ENCODE measurements around the gene ERV3-1. TPM values are rescaled to one million over a fixed set of nuclear protein-coding genes. Genes with fewer than 3 reads are reported as not detected.
"Not testable (repeated sequence)": the region's sequence is repeated elsewhere in the genome, so short reads cannot be mapped to it uniquely, and the experiment has no call there.

The ERV3-1 gene
- total and polyA plus RNA-seq, 4 donors, result 6.0 to 168 (median 15.1) TPM

- not testable (repeated sequence) for ATAC-seq (ENCODE audit: insufficient read depth, low FRiP score)
Observed at GRCh38 chr7:65025023-65025422, 18.5 kb upstream of the ERV3-1 start.

GRCh38 chr7:65020978-65021377 lies 14.5 kb upstream of the ERV3-1 start:
- not testable (repeated sequence) for H3K4me3 ChIP-seq; H3K27me3 ChIP-seq (ENCODE audit: control insufficient read depth in 3 of 3, insufficient read depth in 3 of 3, low read length in 2 of 3); H3K9me3 ChIP-seq (ENCODE audit: control insufficient read depth in 4 of 4, insufficient read depth in 3 of 4, low read length in 3 of 4); H3K27ac ChIP-seq (ENCODE audit: low read depth in 1 of 2, low read length in 1 of 2); H3K4me1 ChIP-seq (ENCODE audit: control insufficient read depth in 5 of 5, insufficient read depth in 5 of 5, low read length in 5 of 5); H3K36me3 ChIP-seq (ENCODE audit: control insufficient read depth in 4 of 4, insufficient read depth in 4 of 4, low read length in 4 of 4); H3K9ac ChIP-seq (ENCODE audit: insufficient read depth in 1 of 2, low read length in 2 of 2)
- ATAC-seq (ENCODE audit: insufficient read depth, low FRiP score) (peak; percentile 79), DNase-seq (peak; percentile 59 to 85 (median 64))
- WGBS, 2 donors, result 94% methylated on average over 2 of the region's 3 CpGs; no CpG with 5 or more reads in 1 of the 2 donors

More at GRCh38 chr7:65025023-65025422, 18.5 kb upstream of the ERV3-1 start:
- H3K4me3 ChIP-seq; H3K27ac ChIP-seq (ENCODE audit: low read depth in 1 of 2, low read length in 1 of 2); DNase-seq; H3K36me3 ChIP-seq (ENCODE audit: control insufficient read depth in 4 of 4, insufficient read depth in 4 of 4, low read length in 4 of 4); H3K27me3 ChIP-seq (ENCODE audit: control insufficient read depth in 3 of 3, insufficient read depth in 3 of 3, low read length in 2 of 3); H3K9ac ChIP-seq (ENCODE audit: insufficient read depth in 1 of 2, low read length in 2 of 2); H3K4me1 ChIP-seq (ENCODE audit: control insufficient read depth in 5 of 5, insufficient read depth in 5 of 5, low read length in 5 of 5); H3K9me3 ChIP-seq (ENCODE audit: control insufficient read depth in 4 of 4, insufficient read depth in 3 of 4, low read length in 3 of 4): not testable (repeated sequence)

GRCh38 chr7:65009881-65010280 lies 3.4 kb upstream of the ERV3-1 start:
- H3K4me3 ChIP-seq; ATAC-seq (ENCODE audit: insufficient read depth, low FRiP score); H3K27ac ChIP-seq (ENCODE audit: low read depth in 1 of 2, low read length in 1 of 2); H3K36me3 ChIP-seq (ENCODE audit: control insufficient read depth in 4 of 4, insufficient read depth in 4 of 4, low read length in 4 of 4); H3K9me3 ChIP-seq (ENCODE audit: control insufficient read depth in 4 of 4, insufficient read depth in 3 of 4, low read length in 3 of 4); H3K9ac ChIP-seq (ENCODE audit: insufficient read depth in 1 of 2, low read length in 2 of 2); H3K27me3 ChIP-seq (ENCODE audit: control insufficient read depth in 3 of 3, insufficient read depth in 3 of 3, low read length in 2 of 3); DNase-seq: not testable (repeated sequence)
- 92 to 95% methylated on average over 7 of the region's 7 CpGs for WGBS, 2 donors
- peaks cover 0 to 11% (median 2%) of the 10 kb centered on the region in 5 donors for H3K4me1 ChIP-seq (ENCODE audit: control insufficient read depth in 5 of 5, insufficient read depth in 5 of 5, low read length in 5 of 5)

GRCh38 chr7:65009394-65009793 lies 2.9 kb upstream of the ERV3-1 start:
- H3K4me3 ChIP-seq; H3K9ac ChIP-seq (ENCODE audit: insufficient read depth in 1 of 2, low read length in 2 of 2); H3K9me3 ChIP-seq (ENCODE audit: control insufficient read depth in 4 of 4, insufficient read depth in 3 of 4, low read length in 3 of 4); H3K36me3 ChIP-seq (ENCODE audit: control insufficient read depth in 4 of 4, insufficient read depth in 4 of 4, low read length in 4 of 4); H3K27me3 ChIP-seq (ENCODE audit: control insufficient read depth in 3 of 3, insufficient read depth in 3 of 3, low read length in 2 of 3); ATAC-seq (ENCODE audit: insufficient read depth, low FRiP score); H3K27ac ChIP-seq (ENCODE audit: low read depth in 1 of 2, low read length in 1 of 2); DNase-seq: not testable (repeated sequence)
- H3K4me1 ChIP-seq (ENCODE audit: control insufficient read depth in 5 of 5, insufficient read depth in 5 of 5, low read length in 5 of 5), result peaks cover 0 to 12% (median 5%) of the 10 kb centered on the region in 5 donors
- 91 to 95% methylated on average over 2 of the region's 2 CpGs for WGBS, 2 donors

GRCh38 chr7:65007036-65007435 lies 549 bp upstream of the ERV3-1 start:
- 36 to 56% methylated on average over 4 of the region's 4 CpGs for WGBS, 2 donors
- ATAC-seq (ENCODE audit: insufficient read depth, low FRiP score), result not testable (repeated sequence)

GRCh38 chr7:65004575-65004974 lies 1.9 kb downstream of the ERV3-1 start:
- ATAC-seq (ENCODE audit: insufficient read depth, low FRiP score) (no peak), DNase-seq (no peak)
- no peak overlapping the region for H3K4me3 ChIP-seq

More at GRCh38 chr7:65007036-65007435, 549 bp upstream of the ERV3-1 start:
- H3K27me3 ChIP-seq (ENCODE audit: control insufficient read depth in 3 of 3, insufficient read depth in 3 of 3, low read length in 2 of 3); H3K9me3 ChIP-seq (ENCODE audit: control insufficient read depth in 4 of 4, insufficient read depth in 3 of 4, low read length in 3 of 4); H3K36me3 ChIP-seq (ENCODE audit: control insufficient read depth in 4 of 4, insufficient read depth in 4 of 4, low read length in 4 of 4); H3K9ac ChIP-seq (ENCODE audit: insufficient read depth in 1 of 2, low read length in 2 of 2); H3K27ac ChIP-seq (ENCODE audit: low read depth in 1 of 2, low read length in 1 of 2); H3K4me3 ChIP-seq: not testable (repeated sequence)
- DNase-seq, result peak in 1 of 3 donors; percentile 4
- peaks cover 0 to 12% (median 5%) of the 10 kb centered on the region in 5 donors for H3K4me1 ChIP-seq (ENCODE audit: control insufficient read depth in 5 of 5, insufficient read depth in 5 of 5, low read length in 5 of 5)

More at GRCh38 chr7:65004575-65004974, 1.9 kb downstream of the ERV3-1 start:
- Histone ChIP-seq H3K9me3 (ENCODE audit: control insufficient read depth in 4 of 4, insufficient read depth in 3 of 4, low read length in 3 of 4) (peaks cover 0 to 7% (median 0%) of the 10 kb centered on the region in 4 donors), H3K36me3 (ENCODE audit: control insufficient read depth in 4 of 4, insufficient read depth in 4 of 4, low read length in 4 of 4) (peaks cover 0 to 23% (median 8%) of the 10 kb centered on the region in 4 donors), H3K27ac (ENCODE audit: low read depth in 1 of 2, low read length in 1 of 2) (no peak overlapping the region), H3K9ac (ENCODE audit: insufficient read depth in 1 of 2, low read length in 2 of 2) (peak overlapping the region in 1 of 2 donors; percentile 36), H3K27me3 (ENCODE audit: control insufficient read depth in 3 of 3, insufficient read depth in 3 of 3, low read length in 2 of 3) (no peaks in the 10 kb centered on the region), H3K4me1 (ENCODE audit: control insufficient read depth in 5 of 5, insufficient read depth in 5 of 5, low read length in 5 of 5) (peaks cover 0 to 12% (median 5%) of the 10 kb centered on the region in 5 donors)
- 73 to 90% methylated on average over 1 of the region's 1 CpG for WGBS, 2 donors
- no peak for TF ChIP-seq CTCF (IDR thresholded peaks at IDR 0.05; ENCODE audit: control extremely low read depth, extremely low read depth)

Measured in lung (tissue), 12 donors.